GM19023 (cell line): Measurements from ENCODE around the gene DNAH11.
"Not testable (repeated sequence)": the region's sequence is repeated elsewhere in the genome, so short reads cannot be mapped to it uniquely, and the experiment has no call there.

ENCODE experiments used
- ATAC-seq: cut with Tn5 transposase; IDR thresholded peaks from one replicate; pipeline ENCODE4 v1.9.1; 2021; ENCODE audit warnings: mild to moderate bottlenecking, moderate library complexity; ENCODE audit not compliant: unreplicated experiment

Gene DNAH11

DNA sequence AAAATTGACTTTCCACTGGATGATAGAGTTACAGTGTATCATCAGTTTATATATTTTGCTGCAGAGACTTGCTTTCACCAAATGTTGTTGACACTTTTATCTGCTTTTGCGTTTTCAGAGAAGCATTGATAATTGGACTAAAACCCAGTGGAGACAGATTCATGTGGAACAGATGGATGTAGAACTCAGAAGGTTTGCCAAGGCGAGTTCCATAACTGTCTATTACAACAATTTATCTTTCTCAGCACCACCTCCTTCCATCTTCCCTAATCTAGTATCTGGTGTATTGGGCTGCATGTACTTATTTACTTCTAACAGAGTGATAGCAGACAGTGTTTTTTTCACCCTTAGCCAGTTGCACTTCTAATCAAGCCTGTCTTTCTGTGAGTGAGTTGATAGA is 73.3 kb downstream of the DNAH11 start:
- ATAC-seq, result no peak

DNA sequence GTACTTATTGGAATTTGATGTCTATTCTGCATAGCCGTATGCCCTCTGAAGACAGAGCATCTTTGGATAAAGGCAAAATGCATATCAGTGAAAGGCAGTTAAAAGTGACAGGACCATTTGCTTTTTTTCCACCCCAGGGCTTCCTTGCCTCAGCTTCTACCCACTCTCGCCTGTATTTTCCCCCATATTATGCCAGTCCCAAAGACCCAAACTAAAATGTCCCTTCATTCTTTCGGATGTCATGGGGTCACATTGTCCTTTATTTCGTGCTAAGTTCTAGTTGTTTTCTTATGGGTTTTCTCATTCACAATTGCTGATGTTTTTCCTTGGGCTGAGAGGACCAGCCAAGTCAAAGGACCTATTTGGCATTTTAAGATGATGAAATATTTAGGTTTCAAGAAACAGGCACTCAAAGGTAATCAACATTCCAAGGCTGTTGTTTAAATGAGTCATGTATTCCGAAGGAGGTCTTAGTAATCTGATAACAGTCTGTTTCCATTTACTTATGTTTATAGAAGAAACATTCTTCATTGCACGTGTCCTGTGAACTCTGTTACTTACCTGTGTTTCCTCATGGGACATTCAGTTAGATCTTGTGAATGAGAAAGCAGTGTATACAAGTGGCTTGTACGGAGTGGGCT is 74.1 kb downstream of the DNAH11 start:
- ATAC-seq, result no peak

- ATAC-seq, result no peak
Measured at GRCh38 chr7:21617513-21617912, 74.7 kb downstream of the DNAH11 start.

- no peak for ATAC-seq
Measured at GRCh38 chr7:21617916-21618390, 75.1 kb downstream of the DNAH11 start.

DNA sequence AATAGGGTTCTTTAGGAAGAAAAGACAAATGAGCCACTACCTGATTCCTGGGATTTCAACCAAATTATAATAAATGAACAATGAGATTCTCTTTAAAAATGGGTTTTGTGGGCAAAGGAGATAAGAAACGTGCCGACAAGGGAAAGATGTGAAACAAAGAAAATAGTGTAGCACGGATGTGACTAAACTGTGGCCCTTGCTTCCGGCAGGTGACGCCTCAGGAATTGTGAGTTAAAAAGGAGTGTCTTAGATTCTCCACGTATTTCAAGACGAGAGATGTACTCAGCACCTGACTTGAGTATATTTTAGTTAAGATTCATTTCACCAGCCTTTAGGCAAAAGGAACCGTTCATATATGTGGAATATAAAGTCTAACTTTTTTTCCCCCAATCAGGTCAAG is 75.9 kb downstream of the DNAH11 start:
- no peak for ATAC-seq

DNA sequence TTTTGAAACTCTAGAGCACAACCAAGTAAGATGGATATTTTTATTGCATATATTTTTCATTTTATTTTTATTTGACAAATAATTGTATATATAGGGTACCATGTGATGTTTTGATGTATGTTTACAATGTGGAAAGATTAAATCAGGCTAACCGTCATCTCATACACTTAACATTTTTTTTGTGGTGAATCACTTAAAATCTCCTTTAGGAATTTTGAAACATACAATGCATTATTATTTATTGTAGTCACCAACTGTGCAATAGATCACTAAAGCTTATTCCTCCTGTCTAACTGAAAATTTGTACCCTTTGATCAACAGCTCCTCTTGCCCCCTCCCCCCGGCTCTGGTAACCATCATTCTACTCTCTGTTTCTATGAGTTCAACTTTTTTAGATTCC is 77.2 kb downstream of the DNAH11 start:
- no peak for ATAC-seq

- ATAC-seq, result no peak
Measured at GRCh38 chr7:21624320-21624719, 81.5 kb downstream of the DNAH11 start.

GRCh38 chr7:21636694-21637093 is 93.9 kb downstream of the DNAH11 start:
- ATAC-seq, result no peak

DNA sequence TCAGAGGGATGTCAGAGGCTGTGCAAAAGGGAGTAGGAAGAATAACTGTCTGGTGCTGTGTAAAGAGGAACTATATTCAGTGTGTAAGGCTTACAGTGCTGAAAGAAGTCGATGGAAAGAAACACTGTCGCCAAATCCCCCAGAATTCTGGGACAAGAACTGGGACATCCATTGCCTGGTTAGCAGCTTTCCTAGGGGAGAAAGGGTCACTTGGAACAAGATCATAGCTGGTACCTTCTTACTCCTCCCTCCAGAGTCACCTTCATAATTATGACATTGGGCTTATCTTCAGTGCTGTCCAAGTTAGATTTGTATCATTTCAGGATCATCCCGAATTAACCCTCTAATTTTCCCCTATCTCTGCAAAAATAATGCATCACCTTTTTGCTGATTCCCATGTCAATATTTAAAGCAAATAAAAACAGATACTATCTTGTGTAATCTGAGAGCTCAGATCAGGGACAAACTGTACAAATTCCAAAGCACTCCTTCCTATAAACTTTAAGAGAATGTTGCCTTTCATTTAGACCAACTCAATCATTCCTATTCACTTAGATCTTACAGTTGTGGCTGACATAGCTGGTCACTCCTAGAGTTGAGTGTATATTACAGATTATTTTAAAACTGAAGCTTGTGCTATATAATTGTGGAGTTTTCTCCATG is 96.5 kb downstream of the DNAH11 start:
- ATAC-seq, result no peak

DNA sequence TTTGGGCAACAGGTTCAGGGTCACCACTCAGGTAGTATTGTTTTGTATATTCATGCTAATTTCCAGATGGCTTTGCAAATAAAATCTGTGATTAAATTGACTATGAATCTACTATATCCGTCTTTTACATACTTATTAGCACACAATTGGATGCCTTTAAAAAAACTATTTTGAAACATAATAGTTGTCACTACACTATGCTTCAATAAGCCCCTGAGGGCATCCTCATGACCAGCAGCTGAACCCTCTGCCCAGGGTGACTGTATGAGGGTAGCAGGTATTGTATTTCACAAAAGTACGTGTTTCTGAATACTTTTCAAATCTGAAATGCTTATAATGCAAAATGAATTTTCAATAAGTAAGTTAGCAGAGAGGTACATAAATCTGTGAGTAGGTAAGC is 97.3 kb downstream of the DNAH11 start:
- ATAC-seq, result no peak

DNA sequence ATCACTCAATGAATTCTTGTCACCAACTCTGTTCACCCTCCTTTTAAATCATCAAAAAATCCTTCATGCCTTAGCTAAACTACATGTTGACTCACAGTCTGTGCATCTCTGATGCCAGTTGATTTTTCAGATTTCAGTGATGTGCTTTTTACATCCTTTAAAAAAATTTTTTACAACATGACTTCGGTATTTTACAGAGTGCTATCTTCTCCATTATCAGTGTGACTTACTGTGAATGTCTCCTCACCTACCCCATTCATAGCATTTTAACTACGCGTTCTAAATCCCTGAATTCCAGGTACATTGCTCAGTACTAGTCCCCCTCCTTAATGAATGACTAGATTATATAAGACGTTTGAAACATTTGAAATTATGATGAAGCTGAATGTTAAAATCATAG is 98.7 kb downstream of the DNAH11 start:
- ATAC-seq, result no peak

DNA sequence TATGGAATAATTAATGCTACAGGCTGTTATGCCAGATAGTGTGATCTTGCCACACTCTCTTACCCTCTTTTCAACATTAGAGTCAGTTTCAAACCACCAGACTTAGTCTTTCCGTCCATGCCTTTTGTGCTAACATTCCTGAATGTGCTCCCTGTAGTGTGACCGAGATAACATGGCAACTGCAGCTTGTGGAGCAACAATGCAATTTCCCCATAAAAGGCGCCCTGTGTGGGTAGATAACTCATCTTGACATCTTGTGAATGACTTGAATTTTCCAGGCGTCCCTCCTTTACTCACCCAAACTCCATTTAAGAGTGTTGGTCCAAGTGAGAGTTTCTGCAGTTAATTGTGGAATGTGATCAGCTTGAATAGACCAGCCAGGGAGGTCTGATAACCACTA is 99.6 kb downstream of the DNAH11 start:
- no peak for ATAC-seq

DNA sequence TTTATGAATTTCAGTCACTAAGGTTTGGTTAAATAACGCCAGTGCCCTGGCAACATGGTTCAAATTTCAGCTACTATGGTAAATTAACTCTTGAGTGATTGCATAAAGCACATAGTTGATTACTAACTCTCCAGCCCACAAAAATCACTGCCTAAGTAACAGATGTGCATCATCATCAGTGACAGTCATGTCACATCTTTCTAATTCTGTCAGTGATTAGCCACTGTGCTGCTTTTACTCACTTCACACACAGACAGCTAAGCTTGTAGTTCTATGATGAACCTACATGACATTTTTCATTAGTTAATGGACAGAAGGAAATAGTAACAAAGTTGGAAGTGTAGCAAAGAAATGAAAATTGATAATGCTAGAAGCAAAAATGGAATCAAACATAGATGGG is 108.9 kb downstream of the DNAH11 start:
- no peak for ATAC-seq

DNA sequence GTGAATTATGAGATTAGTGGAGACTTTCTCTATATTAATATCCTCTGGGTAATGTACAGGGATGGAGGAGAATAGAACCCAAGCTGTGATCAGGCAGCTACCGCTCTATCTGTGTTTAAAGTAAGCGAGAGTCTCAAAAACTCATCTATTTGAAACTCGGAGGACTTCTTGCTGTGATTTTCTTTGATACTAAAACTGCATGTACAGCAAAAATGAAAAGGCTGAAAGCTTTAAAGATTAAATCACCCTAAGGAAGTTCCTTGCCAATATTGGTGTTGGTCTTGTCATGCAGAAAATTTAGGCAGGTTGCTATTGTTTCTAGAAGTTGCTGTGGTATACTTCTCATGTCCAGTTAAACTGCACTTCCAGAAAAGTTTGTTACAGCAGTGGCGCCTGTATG is 110.8 kb downstream of the DNAH11 start:
- no peak for ATAC-seq

GRCh38 chr7:21656081-21656480 is 113.2 kb downstream of the DNAH11 start:
- ATAC-seq, result no peak

GRCh38 chr7:21656796-21657195 is 114.0 kb downstream of the DNAH11 start:
- ATAC-seq, result no peak

- ATAC-seq, result no peak
Measured at GRCh38 chr7:21670496-21670895, 127.7 kb downstream of the DNAH11 start.

- ATAC-seq, result no peak
Measured at GRCh38 chr7:21671859-21672258, 129.0 kb downstream of the DNAH11 start.

DNA sequence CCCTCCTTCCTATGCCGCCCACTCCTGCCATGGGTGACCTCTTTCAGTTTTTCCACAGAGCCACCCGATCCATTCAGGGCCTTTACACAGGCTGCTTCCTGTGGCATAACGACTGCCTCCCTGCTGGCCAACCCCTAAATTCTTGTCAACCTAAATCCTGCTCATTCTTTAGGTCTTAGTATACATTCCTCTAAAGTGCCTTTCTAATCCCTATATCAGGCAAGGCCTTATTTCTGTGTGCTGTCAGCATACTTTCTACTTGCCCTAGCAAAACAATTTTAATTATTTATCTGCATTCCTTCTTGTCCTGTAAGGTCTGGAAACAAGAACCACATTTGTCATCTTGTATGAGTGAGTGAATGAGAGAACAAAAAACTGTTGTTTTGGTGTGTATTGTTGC is 132.4 kb downstream of the DNAH11 start:
- ATAC-seq, result no peak

DNA sequence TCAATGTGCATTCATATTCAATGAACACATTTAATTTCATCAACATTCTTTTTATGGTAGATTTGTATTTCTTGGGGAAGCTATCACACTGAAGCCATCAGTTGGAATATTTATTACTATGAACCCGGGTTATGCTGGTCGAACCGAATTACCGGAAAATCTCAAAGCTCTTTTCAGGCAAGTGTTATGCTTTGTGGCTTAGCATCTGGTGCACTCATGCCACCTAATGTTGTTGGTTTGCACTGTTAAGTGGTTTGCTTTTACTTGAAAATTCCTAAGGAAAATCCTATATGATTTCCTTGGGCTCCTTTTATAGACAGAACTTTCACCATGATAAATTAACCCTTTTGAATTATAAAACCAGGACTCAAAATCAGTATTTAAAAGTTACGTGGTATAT is 147.9 kb downstream of the DNAH11 start:
- no peak for ATAC-seq

GRCh38 chr7:21691146-21691545 is 148.3 kb downstream of the DNAH11 start:
- ATAC-seq, result not testable (repeated sequence)

GRCh38 chr7:21700587-21700986 is 157.7 kb downstream of the DNAH11 start:
- ATAC-seq, result not testable (repeated sequence)

DNA sequence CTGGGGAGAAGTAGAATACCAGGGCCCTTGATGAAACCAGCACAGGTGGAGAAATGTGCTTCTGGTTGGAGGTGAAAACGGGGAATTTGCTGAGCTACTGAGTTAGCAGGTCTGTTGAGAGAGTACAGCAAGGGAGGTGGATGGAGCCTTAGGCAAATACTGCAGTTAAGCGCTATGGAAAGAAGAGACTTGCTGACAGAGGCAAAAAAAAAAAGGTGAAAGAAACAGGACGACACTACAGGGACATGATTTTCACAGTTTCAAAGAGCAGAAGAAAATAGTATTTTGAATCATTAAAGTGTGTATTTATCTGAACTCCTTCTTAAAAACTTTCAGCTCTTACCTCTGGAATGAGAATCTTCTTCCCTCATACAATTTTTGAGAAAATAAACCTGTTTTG is 159.5 kb downstream of the DNAH11 start:
- no peak for ATAC-seq
